ENCODE data around the gene MYRFL.

MYRFL gene

DNA sequence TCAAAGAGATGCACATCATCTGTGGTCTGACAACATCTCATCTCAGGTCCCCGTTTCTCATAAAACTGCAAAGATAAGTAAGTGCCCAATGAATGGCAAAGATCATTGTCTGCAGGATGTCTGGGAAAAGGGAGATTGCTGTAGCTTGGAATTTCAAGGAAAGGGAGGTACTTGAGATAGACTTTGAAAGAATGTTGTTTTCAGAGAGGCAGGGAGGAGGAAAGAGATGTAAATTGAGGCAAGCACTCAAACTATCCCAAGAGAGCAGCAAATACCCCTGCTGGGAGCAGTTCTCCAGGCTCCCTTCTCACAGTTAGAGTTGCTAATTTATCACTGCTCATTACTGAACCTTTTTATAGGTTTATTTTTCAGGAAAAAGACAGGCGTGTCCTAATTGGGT lies 107.1 kb downstream of the MYRFL start:
- Histone ChIP-seq H2AFZ (ENCODE audit: low read length) (no peak overlapping the region; the same call in 1 of the 2 replicates), H3K4me3 (ENCODE audit: low read length, poor library complexity, severe bottlenecking) (no peak overlapping the region), H3K4me2 (ENCODE audit: low read depth, low read length, poor library complexity, severe bottlenecking) (no peak overlapping the region), H3K36me3 (ENCODE audit: insufficient read depth, low read length) (no peaks in the 10 kb centered on the region), H4K20me1 (ENCODE audit: insufficient read depth, low read length, poor library complexity, severe bottlenecking) (no peaks in the 10 kb centered on the region), H3F3A (ENCODE audit: low read depth) (no peaks in the 10 kb centered on the region; the same call in 1 of the 2 replicates), H3K9me2 (replicated peaks; ENCODE audit: low read depth, low read length) (no peaks in the 10 kb centered on the region), H3K4me1 (ENCODE audit: insufficient read depth, low read length, poor library complexity, severe bottlenecking) (peaks cover 52% of the 10 kb centered on the region), H3K9ac (ENCODE audit: low read depth, low read length, poor library complexity, severe bottlenecking) (no peak overlapping the region), H3K79me2 (ENCODE audit: insufficient read depth, low read length) (no peaks in the 10 kb centered on the region), H3K9me3 (ENCODE audit: insufficient read depth, low read depth, low read length) (no peaks in the 10 kb centered on the region), H3K27me3 (ENCODE audit: insufficient read depth, low read length, poor library complexity, severe bottlenecking) (no peaks in the 10 kb centered on the region)
- TF ChIP-seq, protein P1, sequence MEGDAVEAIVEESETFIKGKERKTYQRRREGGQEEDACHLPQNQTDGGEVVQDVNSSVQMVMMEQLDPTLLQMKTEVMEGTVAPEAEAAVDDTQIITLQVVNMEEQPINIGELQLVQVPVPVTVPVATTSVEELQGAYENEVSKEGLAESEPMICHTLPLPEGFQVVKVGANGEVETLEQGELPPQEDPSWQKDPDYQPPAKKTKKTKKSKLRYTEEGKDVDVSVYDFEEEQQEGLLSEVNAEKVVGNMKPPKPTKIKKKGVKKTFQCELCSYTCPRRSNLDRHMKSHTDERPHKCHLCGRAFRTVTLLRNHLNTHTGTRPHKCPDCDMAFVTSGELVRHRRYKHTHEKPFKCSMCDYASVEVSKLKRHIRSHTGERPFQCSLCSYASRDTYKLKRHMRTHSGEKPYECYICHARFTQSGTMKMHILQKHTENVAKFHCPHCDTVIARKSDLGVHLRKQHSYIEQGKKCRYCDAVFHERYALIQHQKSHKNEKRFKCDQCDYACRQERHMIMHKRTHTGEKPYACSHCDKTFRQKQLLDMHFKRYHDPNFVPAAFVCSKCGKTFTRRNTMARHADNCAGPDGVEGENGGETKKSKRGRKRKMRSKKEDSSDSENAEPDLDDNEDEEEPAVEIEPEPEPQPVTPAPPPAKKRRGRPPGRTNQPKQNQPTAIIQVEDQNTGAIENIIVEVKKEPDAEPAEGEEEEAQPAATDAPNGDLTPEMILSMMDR (conservative IDR thresholded peaks at IDR 0.05; ENCODE audit: low read length) = no peak
- TF ChIP-seq EZH2phosphoT487 (IDR thresholded peaks at IDR 0.05; ENCODE audit: borderline replicate concordance) = no peak

DNA sequence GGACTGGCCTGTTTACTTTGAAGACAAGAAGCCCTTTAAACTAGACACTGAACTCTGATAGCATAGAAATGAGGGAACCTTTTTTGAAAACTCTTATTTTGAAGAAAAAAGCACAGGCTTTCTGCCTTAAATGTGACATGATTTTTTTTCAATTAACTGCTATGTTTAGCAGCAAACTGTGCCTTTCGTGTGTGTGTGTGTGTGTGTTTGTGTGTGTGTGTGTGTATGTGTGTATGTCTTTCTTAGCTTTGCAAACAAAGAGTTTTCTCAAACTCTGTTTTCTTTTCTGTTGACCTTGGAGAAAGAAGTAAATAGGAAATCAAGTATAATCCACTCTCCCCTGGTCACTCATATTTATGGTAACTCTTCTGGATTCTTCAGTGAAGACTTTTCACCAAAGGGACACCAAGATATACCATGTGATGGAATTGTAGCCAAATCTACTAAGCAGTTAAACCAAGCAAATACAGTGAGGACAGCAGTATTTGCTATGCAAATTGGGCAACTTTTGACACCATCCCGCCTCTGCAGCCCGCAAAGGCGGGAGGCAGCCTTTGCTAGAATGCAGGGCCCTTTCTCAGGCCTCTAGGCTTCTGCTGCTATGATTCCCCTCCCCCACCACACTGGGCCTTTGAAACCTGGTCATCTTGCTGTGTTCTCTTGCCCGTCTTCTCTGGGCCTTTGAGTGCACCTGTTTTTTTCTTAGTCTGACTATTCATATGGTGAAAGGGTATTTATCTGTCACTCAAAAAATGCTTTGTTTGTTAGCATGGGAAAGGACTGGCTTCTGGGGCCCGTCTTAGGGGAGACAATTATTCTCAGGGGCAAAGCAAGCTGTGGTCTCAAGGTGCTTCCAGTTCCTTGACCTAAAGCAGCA lies 107.9 kb downstream of the MYRFL start:
- Histone ChIP-seq H3K27me3 (ENCODE audit: insufficient read depth, low read length, poor library complexity, severe bottlenecking) (no peaks in the 10 kb centered on the region), H3K79me2 (ENCODE audit: insufficient read depth, low read length) (no peaks in the 10 kb centered on the region), H4K20me1 (ENCODE audit: insufficient read depth, low read length, poor library complexity, severe bottlenecking) (no peaks in the 10 kb centered on the region), H3K9ac (ENCODE audit: low read depth, low read length, poor library complexity, severe bottlenecking) (no peak overlapping the region), H3K36me3 (ENCODE audit: insufficient read depth, low read length) (no peaks in the 10 kb centered on the region), H3K4me3 (ENCODE audit: low read length, poor library complexity, severe bottlenecking) (no peak overlapping the region), H2AFZ (ENCODE audit: low read length) (no peak overlapping the region; the same call in 1 of the 2 replicates), H3K4me2 (ENCODE audit: low read depth, low read length, poor library complexity, severe bottlenecking) (no peak overlapping the region), H3K4me1 (ENCODE audit: insufficient read depth, low read length, poor library complexity, severe bottlenecking) (peaks cover 45% of the 10 kb centered on the region), H3F3A (ENCODE audit: low read depth) (no peaks in the 10 kb centered on the region), H3K9me3 (ENCODE audit: insufficient read depth, low read depth, low read length) (no peaks in the 10 kb centered on the region), H3K9me2 (replicated peaks; ENCODE audit: low read depth, low read length) (no peaks in the 10 kb centered on the region)
- TF ChIP-seq, protein P1 (conservative IDR thresholded peaks at IDR 0.05; ENCODE audit: low read length) = no peak
- no peak for TF ChIP-seq EZH2phosphoT487 (IDR thresholded peaks at IDR 0.05; ENCODE audit: borderline replicate concordance)

DNA sequence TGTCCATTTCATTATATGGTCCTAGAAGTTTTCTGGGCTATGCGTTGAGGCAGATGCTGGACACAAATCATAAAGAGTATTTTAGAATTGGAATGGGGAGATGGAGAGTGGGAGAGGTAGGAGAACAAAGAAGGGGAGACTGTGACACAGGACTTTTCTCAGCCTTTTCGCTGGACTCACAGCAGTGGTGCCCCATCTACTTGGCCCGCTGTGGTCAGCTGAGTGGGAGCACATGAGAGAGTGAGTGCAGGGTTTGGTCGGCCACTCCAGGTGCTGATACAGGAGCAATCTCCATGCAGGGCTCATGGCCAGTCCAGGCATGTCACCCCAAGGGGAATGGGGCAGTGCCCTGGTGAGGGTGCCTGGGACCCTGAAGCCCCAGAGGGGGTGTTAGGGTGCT lies 109.0 kb downstream of the MYRFL start:
- no peak for TF ChIP-seq EZH2phosphoT487 (IDR thresholded peaks at IDR 0.05; ENCODE audit: borderline replicate concordance)
- TF ChIP-seq, protein P1 (conservative IDR thresholded peaks at IDR 0.05; ENCODE audit: low read length) = no peak
- Histone ChIP-seq H3K4me1 (ENCODE audit: insufficient read depth, low read length, poor library complexity, severe bottlenecking) (peaks cover 34% of the 10 kb centered on the region), H3K27me3 (ENCODE audit: insufficient read depth, low read length, poor library complexity, severe bottlenecking) (no peaks in the 10 kb centered on the region), H3F3A (ENCODE audit: low read depth) (no peaks in the 10 kb centered on the region), H3K79me2 (ENCODE audit: insufficient read depth, low read length) (no peaks in the 10 kb centered on the region), H3K9me3 (ENCODE audit: insufficient read depth, low read depth, low read length) (no peaks in the 10 kb centered on the region), H3K36me3 (ENCODE audit: insufficient read depth, low read length) (no peaks in the 10 kb centered on the region), H3K4me2 (ENCODE audit: low read depth, low read length, poor library complexity, severe bottlenecking) (no peak overlapping the region), H3K9ac (ENCODE audit: low read depth, low read length, poor library complexity, severe bottlenecking) (no peak overlapping the region), H3K4me3 (ENCODE audit: low read length, poor library complexity, severe bottlenecking) (no peak overlapping the region), H4K20me1 (ENCODE audit: insufficient read depth, low read length, poor library complexity, severe bottlenecking) (no peaks in the 10 kb centered on the region), H2AFZ (ENCODE audit: low read length) (no peak overlapping the region), H3K9me2 (replicated peaks; ENCODE audit: low read depth, low read length) (no peaks in the 10 kb centered on the region)
